Fibroblast of the conjunctiva (primary cell): ENCODE measurements around the gene APBA2.

Source experiments
- DNase-seq: peaks from one replicate; pipeline ENCODE4 v3.0.0-alpha.2; 2010; ENCODE audit warnings: low read depth

APBA2 gene

DNA sequence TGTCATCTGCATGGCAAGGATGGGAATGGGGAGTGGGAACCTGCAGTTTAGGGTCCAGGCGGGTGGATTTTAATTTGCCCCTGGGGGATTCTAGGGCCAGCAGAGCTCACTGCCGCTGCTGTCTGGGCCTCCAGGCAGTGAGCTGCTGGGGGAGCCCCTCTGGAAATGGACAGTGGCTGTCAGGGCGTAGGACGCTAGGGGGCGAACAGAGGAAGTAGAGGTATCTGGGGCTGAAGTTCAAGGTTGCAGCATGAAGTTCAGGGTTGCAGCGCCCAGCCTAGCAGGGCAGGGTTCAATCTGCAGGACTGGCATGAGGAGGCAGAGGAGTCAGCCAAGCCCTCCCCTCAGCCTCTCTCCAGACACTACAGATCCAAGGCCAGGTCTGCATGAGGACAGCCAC, 49.5 kb downstream of the APBA2 start:
- DNase-seq = no peak

DNA sequence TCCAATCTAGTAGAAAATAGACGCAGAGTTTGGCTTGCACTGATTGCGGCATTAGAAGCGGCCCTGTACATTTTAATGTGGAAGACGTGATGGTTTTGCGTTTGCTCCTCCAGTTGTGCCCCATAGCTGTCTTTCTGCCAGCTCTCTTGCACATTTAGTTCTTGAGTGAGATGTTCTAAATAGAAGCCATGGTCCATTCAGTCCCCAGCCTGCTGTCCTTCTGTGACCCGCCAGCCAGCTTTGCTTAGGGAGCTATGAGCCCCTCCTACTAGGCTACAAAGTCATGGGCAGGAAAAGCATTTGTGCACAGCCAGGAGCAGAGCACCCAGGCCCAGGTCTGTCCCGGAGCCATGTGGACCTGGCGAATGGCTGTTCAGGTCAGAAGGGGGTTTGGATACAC, 50.3 kb downstream of the APBA2 start:
- no peak for DNase-seq

- DNase-seq = no peak
Observed at GRCh38 chr15:28936481-28936881, 50.7 kb downstream of the APBA2 start.

DNA sequence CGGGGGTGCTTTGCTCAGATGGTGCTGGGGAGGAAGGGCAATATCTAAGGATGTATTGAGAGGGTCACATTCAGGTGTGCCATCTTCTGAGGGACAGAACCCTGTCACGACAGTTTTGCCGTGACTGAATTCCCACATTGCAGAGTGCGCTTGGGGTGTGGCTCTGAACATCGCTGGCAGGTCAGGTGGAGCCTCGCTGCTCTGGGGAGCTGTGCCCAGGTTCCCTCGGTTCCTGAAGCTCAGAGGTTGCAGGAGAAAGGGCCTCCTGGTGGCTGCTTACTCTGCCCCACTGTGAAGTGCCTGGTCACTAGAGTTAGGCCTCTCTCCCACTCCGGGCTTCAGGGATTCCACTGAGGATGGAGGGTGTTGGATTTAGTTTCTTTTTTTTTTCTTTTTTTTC, 51.5 kb downstream of the APBA2 start:
- DNase-seq = no peak

DNA sequence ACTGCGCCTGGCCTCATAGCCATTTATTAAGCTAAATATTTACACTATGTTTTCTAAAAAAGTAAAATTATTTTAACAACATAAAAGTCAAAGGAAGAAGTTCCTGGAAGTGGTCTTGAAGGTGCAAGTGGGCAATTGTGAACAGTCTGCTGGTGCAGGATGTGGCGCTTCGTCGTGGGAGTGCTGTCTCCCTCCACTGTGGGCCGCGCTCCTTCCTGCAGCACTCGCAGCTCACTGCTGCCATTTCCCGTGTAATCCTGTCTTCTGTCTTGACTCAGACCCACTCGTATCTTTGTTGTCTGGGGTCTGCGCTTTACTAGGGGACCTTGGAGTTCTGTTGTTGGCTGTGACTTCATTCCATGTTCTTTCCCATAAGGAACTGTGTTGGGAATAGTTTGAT, 56.3 kb downstream of the APBA2 start:
- DNase-seq = no peak

GRCh38 chr15:28942571-28942970, 56.8 kb downstream of the APBA2 start:
- DNase-seq = no peak

GRCh38 chr15:28943146-28943545, 57.4 kb downstream of the APBA2 start:
- no peak for DNase-seq

DNA sequence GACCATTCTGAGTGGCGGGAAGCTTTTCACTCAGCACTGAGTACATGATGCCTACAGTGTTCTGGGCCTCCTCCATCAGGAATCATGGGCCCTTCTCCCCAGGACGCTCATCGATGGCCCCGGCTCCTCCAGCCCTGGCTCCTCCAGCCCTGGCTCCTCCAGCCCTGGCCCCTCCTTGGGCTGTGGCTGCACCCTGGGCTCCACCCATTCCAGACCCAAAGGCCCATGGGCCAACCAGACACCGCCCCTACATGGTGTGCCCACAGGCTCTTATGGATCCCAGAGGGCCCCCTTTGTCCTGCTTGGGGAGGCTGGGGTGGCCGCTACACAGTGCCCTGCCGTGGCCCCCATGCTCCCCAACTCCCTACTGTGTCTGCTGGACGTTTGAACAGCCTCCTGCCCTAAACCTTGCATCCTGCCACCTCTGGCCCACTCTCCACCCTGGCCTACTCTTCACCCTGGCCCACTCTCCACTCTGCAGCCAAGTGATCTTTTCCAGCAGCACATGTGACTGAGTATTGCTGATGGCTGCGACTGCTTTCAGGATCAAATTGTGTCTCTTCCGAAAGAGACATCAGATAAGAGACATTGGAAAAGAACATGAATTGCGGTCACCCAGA, 57.9 kb downstream of the APBA2 start:
- DNase-seq = no peak

DNA sequence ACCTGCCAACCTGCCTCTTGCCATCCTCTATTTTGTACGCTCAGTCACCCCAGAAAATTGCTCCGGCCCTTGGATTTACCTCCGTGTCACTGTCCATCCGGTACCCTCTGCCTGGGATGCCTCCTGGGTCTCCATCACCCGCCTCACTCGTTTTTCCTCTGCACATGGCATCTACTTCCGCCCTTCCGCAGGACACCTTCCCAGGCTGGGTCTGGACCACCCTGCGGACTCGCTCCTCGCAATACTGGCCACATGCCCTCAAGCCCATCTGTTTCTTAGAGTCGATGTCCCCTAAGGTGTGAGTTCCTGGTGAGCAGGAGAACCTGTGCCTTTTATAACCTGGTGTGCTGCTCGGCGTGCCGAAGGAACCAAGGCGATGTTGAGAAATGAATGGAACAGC, 58.5 kb downstream of the APBA2 start:
- DNase-seq = no peak

DNA sequence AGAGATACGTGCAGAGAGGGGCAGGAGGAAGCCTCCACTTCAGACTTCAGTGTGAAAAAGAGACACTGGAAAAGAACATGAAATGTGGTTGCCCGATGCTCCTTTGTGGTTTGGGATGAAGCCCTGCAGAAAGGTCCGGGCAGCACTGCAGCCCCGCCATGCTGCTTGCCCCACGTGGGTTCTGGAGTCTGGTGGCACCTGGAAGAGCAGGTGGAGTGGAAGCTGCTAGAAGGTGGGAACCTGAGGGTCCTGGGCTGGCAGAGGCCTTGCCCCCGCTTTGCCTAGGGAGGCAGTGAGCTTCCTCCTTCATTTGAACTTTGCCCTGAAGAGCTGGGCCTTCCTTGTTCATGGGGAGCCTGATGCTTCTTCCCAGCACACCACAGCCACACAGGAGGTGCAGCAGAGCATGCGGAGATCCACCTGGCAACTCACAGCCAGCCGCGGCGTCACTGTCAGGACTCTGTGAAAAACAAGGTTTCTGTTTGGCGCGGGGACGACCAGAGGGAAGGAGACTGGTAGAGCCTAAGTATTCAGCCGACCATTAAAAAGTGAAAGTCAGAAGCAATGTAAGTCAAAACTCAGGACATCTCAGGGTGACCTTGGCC, 59.0 kb downstream of the APBA2 start:
- DNase-seq = no peak

DNA sequence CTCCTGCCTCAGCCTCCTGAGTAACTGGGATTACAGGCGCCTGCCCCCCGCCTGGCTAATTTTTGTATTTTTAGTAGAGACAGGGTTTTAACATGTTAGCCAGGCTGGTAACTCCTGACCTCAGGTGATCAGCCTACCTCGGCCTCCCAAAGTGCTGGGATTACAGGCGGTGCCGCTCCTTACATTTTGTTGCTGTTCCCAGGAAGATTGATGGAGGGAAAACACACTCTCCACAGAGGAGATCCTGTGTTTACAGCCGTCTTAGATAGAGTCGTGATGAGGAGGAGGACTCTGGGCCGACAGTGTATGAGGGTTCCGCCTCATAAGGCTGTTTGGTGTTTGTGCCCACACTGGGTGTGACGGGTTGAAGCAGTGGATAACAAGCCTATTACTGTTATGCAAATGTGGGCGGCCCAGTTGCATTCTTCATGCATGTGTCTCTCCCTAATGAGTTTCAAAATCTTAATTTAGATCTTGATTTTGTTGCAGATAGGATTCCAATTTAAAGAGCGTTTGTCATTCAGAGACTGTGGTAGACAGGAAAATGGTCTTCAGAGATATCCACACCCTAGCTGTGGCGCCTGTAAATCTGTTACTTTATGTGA, 60.0 kb downstream of the APBA2 start:
- no peak for DNase-seq

DNA sequence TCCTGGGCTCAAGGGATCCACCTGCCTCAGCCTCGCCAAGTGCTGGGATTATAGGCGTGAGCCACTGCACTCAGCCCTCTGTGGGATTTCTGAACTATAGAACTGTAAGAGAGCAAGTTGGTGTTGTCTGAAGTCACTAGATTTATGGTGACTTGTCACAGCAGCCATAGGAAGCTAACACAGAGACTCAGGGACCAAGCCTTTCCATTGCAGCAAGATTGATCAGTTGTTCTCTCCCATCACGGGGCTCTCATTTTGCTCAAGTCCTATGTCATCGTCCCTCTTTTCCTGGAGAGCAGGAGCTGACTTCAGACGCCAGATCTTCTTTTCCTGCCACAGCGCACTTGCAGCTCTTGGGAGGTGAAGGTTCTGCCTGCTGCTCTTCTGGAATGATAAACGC, 61.0 kb downstream of the APBA2 start:
- no peak for DNase-seq

DNA sequence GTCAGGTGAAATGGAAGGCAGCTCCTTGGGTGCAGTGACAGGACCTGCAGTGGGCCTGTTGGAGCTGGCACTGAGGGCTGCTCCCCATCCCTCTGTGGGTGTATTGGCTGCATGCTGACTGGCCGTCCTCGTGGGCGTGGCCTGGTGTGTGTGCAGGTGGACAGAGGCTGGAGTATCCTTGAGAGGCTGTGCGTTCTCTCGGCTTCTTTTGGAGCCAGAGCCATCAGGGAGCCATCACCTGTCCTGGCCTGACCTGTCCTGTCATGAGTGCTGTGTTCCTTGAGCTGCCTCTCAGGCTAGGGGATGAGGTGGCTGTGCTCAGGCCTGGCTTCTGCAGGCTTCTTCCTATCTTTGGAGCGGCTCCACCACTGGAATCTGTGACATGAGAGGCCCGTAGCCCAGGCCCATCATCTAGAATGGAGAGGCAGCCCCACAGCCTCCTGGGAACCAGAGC, 61.5 kb downstream of the APBA2 start:
- no peak for DNase-seq

GRCh38 chr15:28948036-28948435, 62.3 kb downstream of the APBA2 start:
- DNase-seq = no peak

DNA sequence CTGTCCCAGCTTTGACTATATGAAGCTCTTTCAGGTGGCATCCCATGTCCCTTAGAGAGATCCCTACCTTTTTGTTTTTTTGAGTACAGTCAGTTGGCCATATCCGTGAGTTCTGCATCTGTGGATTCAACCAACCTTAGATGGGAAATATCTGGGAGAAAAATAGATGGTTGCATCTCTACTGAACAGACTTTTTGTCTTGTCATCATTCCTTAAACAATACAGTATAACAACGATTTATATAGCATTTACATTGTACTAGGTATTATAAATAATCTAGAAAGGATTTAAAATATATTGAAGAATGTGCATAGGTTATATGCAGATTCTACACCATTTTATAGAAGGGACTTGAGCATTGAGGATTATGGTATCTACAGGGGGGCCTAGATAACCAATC, 65.1 kb downstream of the APBA2 start:
- DNase-seq = no peak

DNA sequence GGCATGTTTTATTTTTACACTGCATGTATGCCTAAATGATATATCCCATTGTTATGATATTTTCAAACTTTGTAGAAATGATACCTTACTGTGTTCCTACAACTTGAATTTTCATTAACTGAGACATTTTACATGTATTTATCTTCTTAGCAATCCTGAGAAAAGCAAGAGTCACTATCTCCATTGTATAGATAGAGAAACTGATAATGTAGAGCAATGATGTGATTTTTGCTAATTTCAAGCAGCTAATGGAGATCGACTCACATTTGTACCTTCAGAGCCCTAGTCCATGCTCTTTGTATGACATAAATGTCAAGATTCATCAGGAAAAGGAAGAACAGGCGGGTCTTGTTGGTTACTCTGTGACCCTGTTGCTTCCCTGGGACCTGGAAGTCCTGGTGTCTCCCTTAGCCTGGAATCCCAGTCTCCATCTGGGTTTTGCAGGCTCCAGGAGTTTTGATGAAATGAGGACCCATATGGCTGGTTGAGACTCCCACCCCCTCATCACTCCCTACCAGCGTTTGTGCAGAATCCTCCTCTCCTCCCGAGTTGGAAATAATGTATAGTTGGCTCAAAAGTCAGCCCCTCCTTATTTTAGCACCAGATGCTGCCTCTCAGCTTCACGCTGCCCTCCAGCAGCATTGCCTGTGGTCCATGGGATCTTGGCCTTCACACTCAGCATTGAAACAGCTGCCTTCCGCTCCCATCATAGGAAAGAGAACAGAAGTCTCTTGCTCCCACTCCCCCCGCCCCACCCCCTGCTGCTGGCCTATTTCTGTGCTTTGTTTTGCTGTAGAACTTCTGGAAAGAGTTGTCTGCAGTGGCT, 67.1 kb downstream of the APBA2 start:
- no peak for DNase-seq

GRCh38 chr15:28953573-28954195, 67.9 kb downstream of the APBA2 start:
- no peak for DNase-seq

- no peak for DNase-seq
Observed at GRCh38 chr15:28954466-28955159, 68.8 kb downstream of the APBA2 start.

DNA sequence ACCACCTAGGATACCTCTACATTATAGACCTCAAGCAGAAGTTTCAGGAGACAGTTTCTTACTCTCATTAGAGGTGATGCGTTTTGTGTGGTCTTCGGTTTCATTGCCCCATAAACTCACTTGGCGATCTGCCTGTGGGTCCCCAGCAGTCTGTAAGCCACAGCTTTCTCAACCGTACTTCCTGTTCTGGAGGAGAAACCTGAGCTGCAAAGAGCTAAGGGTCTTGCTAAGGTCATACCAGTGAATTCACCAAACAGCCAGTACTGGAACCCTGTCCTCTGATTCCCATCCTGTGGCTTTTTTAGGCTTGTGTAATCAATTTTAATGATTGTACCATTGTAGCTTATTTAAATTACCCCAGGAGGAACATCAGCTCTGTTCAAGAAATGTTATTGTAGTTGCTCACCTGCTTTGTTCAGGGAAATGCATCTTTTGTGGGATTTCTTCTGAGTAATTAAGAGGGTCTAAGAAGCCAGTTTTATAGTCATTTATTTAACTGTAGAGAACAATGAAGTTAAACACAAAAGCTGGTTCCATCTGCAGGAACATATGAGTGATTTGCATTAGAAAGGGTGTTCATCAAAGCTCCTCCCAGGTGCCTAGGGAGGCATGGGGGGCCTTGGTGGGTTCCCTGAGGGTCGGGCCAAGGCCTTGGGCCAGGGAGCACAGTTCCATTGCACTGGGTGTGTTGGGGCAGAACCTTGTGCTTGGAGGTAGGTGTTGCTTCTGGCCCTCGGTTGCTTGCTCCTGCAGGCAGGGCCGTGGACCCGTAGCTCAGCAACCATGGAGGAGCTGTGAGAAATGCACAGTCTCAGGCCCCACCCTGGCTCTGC, 69.6 kb downstream of the APBA2 start:
- peak; percentile 8 for DNase-seq

DNA sequence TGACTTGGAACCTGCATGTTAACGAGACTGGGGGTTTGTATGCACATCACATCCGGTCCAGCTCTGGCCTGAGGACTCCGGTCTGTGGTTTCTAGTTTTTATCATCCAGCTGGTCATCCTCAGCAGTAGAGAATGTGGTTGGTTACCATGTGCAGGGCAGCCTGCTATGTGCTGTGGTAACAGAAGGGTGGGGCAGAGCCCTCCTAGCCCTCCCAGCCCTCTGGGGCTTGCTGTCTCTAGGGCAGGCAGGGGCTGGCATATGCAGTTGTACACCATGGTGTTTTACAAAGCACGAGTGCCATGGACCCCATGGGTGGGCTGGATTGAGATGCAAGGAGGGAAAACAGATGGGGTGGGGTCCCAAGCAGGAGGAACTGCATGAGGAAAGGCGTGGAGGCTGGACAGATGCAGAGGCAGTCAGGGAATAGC, 70.2 kb downstream of the APBA2 start:
- no peak for DNase-seq

DNA sequence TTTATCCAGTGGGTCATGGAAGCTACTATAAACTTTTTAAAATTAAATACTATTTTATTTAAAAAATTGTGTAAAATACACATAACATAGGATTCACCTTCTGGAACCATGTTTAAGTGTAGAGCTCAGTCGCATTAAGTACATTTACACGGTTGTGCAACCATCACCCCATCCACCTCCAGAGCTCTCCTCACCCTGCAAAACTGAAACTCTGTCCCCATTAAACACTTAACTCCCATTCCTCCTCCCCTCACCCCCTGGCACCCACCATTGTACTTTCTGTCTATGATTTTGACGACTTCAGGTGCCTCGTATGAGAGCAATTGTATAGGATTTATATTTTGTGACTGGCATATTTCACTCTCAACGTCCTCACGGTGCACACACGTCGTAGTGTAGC, 70.7 kb downstream of the APBA2 start:
- no peak for DNase-seq
